Psoas muscle (tissue), 8 donors: ENCODE measurements around the gene GGTLC2. TPM values are rescaled to one million over a fixed set of nuclear protein-coding genes. Genes with fewer than 3 reads are reported as not detected.
"Not testable (repeated sequence)": the region's sequence is repeated elsewhere in the genome, so short reads cannot be mapped to it uniquely, and the experiment has no call there.

Experiments
- ATAC-seq, 4 donors: fragments of 200-7000 bp; cut with Tn5 transposase; one replicate each; pipeline ENCODE4 v1.9.1; 2020; ENCODE audit warnings: moderate library complexity in 3 of 4, mild to moderate bottlenecking in 2 of 4
- DNase-seq, 2 donors: peaks; one replicate each; pipeline ENCODE4 v3.0.0-alpha.2; 2020
- H3K27ac ChIP-seq: fragments of 200-600 bp; one replicate; pipeline ENCODE4 v1.8.0; 2022
- H3K27me3 ChIP-seq, 3 donors: fragments of 200-600 bp in 1 of 3; one replicate each; pipeline versions ENCODE4 v1.6.1 to v1.8.0; 2013 to 2022; ENCODE audit warnings: low read length in 2 of 3, mild to moderate bottlenecking in 2 of 3, moderate library complexity in 1 of 3; ENCODE audit not compliant: insufficient read depth in 3 of 3
- H3K36me3 ChIP-seq, 2 donors: fragments of 200-600 bp in 1 of 2; one replicate each; pipeline versions ENCODE4 v1.6.1 to v1.8.0; 2013 to 2022; ENCODE audit warnings: low read depth in 1 of 2, mild to moderate bottlenecking in 1 of 2, moderate library complexity in 1 of 2; ENCODE audit not compliant: insufficient read depth in 1 of 2
- H3K4me1 ChIP-seq: fragments of 200-600 bp; one replicate; pipeline ENCODE4 v1.8.0; 2022
- H3K4me3 ChIP-seq: fragments of 200-600 bp; one replicate; pipeline ENCODE4 v1.8.0; 2022; ENCODE audit warnings: mild to moderate bottlenecking
- H3K9me3 ChIP-seq: fragments of 200-600 bp; one replicate; pipeline ENCODE4 v1.8.0; 2022
- WGBS, 3 donors: extraction: QIAGEN DNeasy Blood & Tissue Kit; methylation state at CpG; one replicate each; pipeline versions ENCODE4 v1.1.6 to v1.1.7; 2013; 5-methylcytosine and 5-hydroxymethylcytosine counted together
- intact Hi-C, 2 donors: fragments of 100-400 bp; cut with DNase I; formaldehyde crosslinking; loops; one replicate each; pipeline versions ENCODE4 v1.11.0 to v1.14.2; 2022
- polyA plus RNA-seq, 3 donors: library from polyadenylated mRNA; stranded (reverse); fragments of 200-250 nt; gene quantifications; one replicate each; pipeline ENCODE4 v1.2.3, GENCODE V29; 2013
- total RNA-seq, 4 donors: library from RNA; stranded (reverse); fragmentation: NEBNext Ultra II Directional in 2 of 4; extraction: Animal tissue kit (Norgen Biotek cat#: 25700) in 2 of 4; gene quantifications; one replicate each; pipeline versions ENCODE4 v1.2.1 to v1.2.4, GENCODE V29; 2021 to 2023
- TF ChIP-seq, protein P1 (sequence below): fragments of 200-600 bp; IDR thresholded peaks from one replicate; pipeline ENCODE4 v1.8.0; 2022; ENCODE audit warnings: antibody characterized with exemption
- donor health status: healthy with polysubstance abuse.
- donor health status: DM: no; HTN: no; CAD: no; lungs with moderate emphysema.
- donor health status: Bipolar disorder and iron deficiency.
- donor health status: healthy.
- donor health status: DM: yes; HTN: yes; CAD: no.
- donor health status: DM: no; HTN: no; CAD: no.
- donor health status: DM: no; HTN: no; CAD: no.
- donor health status: DM: yes; HTN: yes; CAD: no.

Gene GGTLC2
- total and polyA plus RNA-seq, 7 donors = not detected

GRCh38 chr22:22619765-22620414, 24.5 kb upstream of the GGTLC2 start:
- Histone ChIP-seq H3K4me1 (no peaks in the 10 kb centered on the region), H3K36me3 (no peaks in the 10 kb centered on the region), H3K27ac (no peak overlapping the region), H3K27me3 (peaks cover 0 to 22% (median 0%) of the 10 kb centered on the region in 3 donors), H3K4me3 (no peak overlapping the region), H3K9me3 (no peaks in the 10 kb centered on the region)
- 65 to 76% (median 67%) methylated on average over 3 of the region's 3 CpGs for WGBS, 3 donors
- intact Hi-C loops = no loop called here
- ATAC-seq (no peak), DNase-seq (no peak)
- TF ChIP-seq, protein P1, sequence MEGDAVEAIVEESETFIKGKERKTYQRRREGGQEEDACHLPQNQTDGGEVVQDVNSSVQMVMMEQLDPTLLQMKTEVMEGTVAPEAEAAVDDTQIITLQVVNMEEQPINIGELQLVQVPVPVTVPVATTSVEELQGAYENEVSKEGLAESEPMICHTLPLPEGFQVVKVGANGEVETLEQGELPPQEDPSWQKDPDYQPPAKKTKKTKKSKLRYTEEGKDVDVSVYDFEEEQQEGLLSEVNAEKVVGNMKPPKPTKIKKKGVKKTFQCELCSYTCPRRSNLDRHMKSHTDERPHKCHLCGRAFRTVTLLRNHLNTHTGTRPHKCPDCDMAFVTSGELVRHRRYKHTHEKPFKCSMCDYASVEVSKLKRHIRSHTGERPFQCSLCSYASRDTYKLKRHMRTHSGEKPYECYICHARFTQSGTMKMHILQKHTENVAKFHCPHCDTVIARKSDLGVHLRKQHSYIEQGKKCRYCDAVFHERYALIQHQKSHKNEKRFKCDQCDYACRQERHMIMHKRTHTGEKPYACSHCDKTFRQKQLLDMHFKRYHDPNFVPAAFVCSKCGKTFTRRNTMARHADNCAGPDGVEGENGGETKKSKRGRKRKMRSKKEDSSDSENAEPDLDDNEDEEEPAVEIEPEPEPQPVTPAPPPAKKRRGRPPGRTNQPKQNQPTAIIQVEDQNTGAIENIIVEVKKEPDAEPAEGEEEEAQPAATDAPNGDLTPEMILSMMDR = no peak

GRCh38 chr22:22628546-22629495, 15.6 kb upstream of the GGTLC2 start:
- H3K27me3 ChIP-seq, H3K36me3 ChIP-seq, DNase-seq, H3K4me1 ChIP-seq, intact Hi-C loops, H3K27ac ChIP-seq, H3K9me3 ChIP-seq, ATAC-seq, H3K4me3 ChIP-seq: not testable (repeated sequence)
- WGBS, 3 donors = 78 to 86% (median 78%) methylated on average over 8 to 12 of the region's 18 CpGs

DNA sequence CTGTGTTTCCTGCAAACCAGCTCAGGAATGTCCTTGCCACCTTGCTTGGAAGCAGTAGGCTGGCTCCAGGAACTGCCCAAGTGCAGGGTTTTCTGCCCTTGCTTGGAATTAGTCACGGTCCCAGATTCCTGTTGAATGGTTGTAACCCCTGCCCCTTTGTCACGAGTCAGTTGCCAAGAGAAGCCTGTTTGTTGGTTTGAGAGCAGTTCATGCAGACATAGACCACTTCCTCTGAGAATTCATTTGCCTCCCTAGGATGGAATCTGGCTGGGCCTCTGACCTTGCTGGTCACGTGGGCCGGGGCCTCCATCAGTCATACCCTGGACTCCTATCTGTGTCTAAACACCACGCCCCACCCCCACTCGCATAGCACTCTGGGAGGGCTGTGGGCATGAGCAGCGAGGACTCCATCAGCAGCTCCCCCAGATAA, 13.2 kb upstream of the GGTLC2 start:
- WGBS, 3 donors = 41 to 48% (median 47%) methylated on average over 7 of the region's 7 CpGs
- intact Hi-C loops, H3K4me1 ChIP-seq, H3K27ac ChIP-seq, H3K36me3 ChIP-seq, H3K4me3 ChIP-seq, H3K9me3 ChIP-seq, H3K27me3 ChIP-seq, ATAC-seq, DNase-seq: not testable (repeated sequence)

DNA sequence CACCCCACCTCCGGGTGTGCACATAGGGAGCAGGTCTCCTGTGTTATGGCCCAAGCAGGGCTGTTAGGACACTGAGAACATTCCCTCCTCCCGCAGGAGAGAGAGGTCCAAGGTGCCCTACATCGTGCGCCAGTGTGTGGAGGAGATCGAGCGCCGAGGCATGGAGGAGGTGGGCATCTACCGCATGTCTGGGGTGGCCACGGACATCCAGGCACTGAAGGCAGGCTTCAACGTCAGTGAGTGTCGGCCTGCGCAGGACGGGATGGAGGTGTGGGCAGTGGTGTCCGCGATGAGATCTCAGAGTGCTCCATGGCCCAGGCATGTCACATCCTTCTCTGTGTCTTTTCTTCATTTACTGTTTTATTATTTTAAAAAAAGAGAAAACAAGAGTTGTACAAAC, 12.2 kb upstream of the GGTLC2 start:
- ATAC-seq, H3K9me3 ChIP-seq, H3K36me3 ChIP-seq, H3K4me3 ChIP-seq, H3K27me3 ChIP-seq, intact Hi-C loops, H3K27ac ChIP-seq, DNase-seq, H3K4me1 ChIP-seq: not testable (repeated sequence)
- WGBS, 3 donors = 94 to 100% (median 96%) methylated on average over 1 to 13 of the region's 15 CpGs

DNA sequence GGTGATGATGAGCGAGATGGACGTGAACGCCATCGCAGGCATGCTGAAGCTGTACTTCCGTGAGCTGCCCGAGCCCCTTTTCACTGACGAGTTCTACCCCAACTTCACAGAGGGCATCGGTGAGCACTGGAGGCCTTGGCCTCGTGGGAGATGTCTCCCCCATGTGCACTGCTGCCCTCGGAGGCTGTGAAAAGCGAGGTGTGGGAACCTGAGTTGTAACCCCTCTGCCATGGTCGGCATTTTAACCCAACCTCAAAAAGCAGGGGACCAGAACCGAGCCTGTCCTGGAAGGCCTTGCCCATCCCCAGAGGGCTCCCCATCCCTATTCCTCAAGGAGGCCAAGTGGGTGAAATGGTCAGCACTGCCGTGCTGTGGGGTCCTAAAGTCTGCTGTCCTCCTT, 10.9 kb upstream of the GGTLC2 start:
- H3K27ac ChIP-seq, H3K9me3 ChIP-seq, ATAC-seq, DNase-seq, H3K36me3 ChIP-seq, H3K4me3 ChIP-seq, H3K27me3 ChIP-seq, H3K4me1 ChIP-seq, intact Hi-C loops: not testable (repeated sequence)
- WGBS, 3 donors = 84 to 86% (median 86%) methylated on average over 14 of the region's 14 CpGs

- ATAC-seq, H3K9me3 ChIP-seq, H3K4me3 ChIP-seq, H3K27ac ChIP-seq, H3K4me1 ChIP-seq, H3K36me3 ChIP-seq, H3K27me3 ChIP-seq, intact Hi-C loops, DNase-seq: not testable (repeated sequence)
- WGBS, 3 donors = 0 to 54% (median 35%) methylated on average over 1 to 4 of the region's 7 CpGs
These were observed 8.2 kb upstream of the GGTLC2 start for GRCh38 chr22:22636260-22636659.

DNA sequence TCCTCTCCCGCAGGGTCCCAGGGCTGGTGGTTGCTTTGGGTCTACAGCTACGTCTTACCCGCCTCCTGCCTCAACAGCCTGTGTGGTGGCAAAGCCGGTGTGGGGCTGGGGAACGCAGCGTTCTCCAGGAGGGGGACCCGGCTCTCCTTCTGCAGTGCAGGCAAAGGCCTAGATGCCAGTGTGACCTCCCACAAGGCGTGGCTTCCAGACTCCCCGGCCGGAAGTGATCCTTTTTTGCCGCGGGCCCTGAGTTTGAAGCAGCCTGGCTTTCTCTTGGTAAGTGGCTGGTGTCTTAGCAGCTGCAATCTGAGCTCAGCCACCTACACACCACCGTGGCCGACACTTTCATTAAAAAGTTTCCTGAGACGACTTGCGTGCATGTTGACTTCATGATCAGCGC, 6.1 kb upstream of the GGTLC2 start:
- H3K27me3 ChIP-seq, H3K4me1 ChIP-seq, DNase-seq, H3K36me3 ChIP-seq, intact Hi-C loops, H3K27ac ChIP-seq, H3K9me3 ChIP-seq, H3K4me3 ChIP-seq, ATAC-seq: not testable (repeated sequence)
- WGBS, 3 donors = 30 to 39% (median 33%) methylated on average over 5 to 10 of the region's 17 CpGs

GRCh38 chr22:22642255-22642654, 2.2 kb upstream of the GGTLC2 start:
- H3K4me3 ChIP-seq, ATAC-seq, DNase-seq, H3K9me3 ChIP-seq, H3K27ac ChIP-seq, H3K4me1 ChIP-seq, H3K27me3 ChIP-seq, intact Hi-C loops, H3K36me3 ChIP-seq: not testable (repeated sequence)
- WGBS, 3 donors = 88 to 89% (median 89%) methylated on average over 7 to 9 of the region's 10 CpGs

DNA sequence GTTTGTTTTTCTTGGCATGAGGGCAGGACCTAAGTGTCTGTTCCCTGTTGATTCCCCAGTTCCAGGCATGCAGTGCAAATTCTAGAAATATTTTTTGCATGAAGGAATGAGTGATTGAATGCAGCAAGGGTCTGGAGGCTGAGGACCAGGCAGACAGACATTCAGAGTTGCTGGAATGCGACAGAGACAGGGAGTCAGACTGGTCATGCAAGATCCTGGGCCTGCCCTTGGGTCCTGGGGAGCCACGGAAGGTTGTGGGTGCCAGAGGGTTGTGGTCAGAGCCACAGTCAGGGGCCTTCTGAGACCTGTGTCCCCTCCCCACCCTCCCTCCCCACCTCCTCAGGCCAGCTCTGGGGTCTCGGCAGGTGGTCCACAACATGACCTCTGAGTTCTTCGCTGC, 1.6 kb downstream of the GGTLC2 start:
- WGBS, 3 donors = 99 to 100% methylated on average over 1 to 3 of the region's 4 CpGs; no CpG with 5 or more reads in 1 of the 3 donors
- H3K27ac ChIP-seq, H3K9me3 ChIP-seq, H3K36me3 ChIP-seq, intact Hi-C loops, H3K27me3 ChIP-seq, DNase-seq, H3K4me3 ChIP-seq, ATAC-seq, H3K4me1 ChIP-seq: not testable (repeated sequence)
